ENCODE results near the gene PIP4K2A. TPM values are rescaled to one million over a fixed set of nuclear protein-coding genes. Genes with fewer than 3 reads are reported as not detected.

PIP4K2A gene
- total RNA-seq, 4 donors from 2014 or later: 3.1 to 19.1 (median 7.6) TPM

- no peak for DNase-seq
- intact Hi-C loops (cut with DNase I): no loop called here
- H3K4me1 ChIP-seq: peaks cover 0 to 3% (median 0%) of the 10 kb centered on the region in 3 donors
- H3K9me3 ChIP-seq: no peaks in the 10 kb centered on the region
- no peaks in the 10 kb centered on the region for H3K27me3 ChIP-seq
- WGBS, 2 donors: 55 to 76% methylated on average over 1 of the region's 1 CpG
- peaks cover 0 to 24% (median 0%) of the 10 kb centered on the region in 3 donors for H3K36me3 ChIP-seq
- H3K4me3 ChIP-seq: no peak overlapping the region
- H3K27ac ChIP-seq: no peak overlapping the region
- TF ChIP-seq POLR2A (IDR thresholded peaks at IDR 0.05) (no peak), CTCF (IDR thresholded peaks at IDR 0.05) (no peak)
Observed at GRCh38 chr10:22557321-22557720, 157.1 kb downstream of the PIP4K2A start.

GRCh38 chr10:22556774-22557173 is 157.6 kb downstream of the PIP4K2A start:
- Histone ChIP-seq H3K4me1 (peaks cover 0 to 3% (median 0%) of the 10 kb centered on the region in 3 donors), H3K36me3 (peaks cover 0 to 22% (median 0%) of the 10 kb centered on the region in 3 donors), H3K27me3 (no peaks in the 10 kb centered on the region), H3K27ac (no peak overlapping the region), H3K4me3 (no peak overlapping the region), H3K9me3 (no peaks in the 10 kb centered on the region)
- intact Hi-C loops (cut with DNase I): no loop called here
- TF ChIP-seq POLR2A (IDR thresholded peaks at IDR 0.05) (no peak), CTCF (IDR thresholded peaks at IDR 0.05) (no peak)
- DNase-seq: no peak
- WGBS, 2 donors: 92 to 94% methylated on average over 6 of the region's 6 CpGs

GRCh38 chr10:22554461-22555182 is 159.8 kb downstream of the PIP4K2A start:
- DNase-seq: no peak
- Histone ChIP-seq H3K27me3 (no peaks in the 10 kb centered on the region), H3K4me1 (peaks cover 0 to 3% (median 0%) of the 10 kb centered on the region in 3 donors), H3K9me3 (no peaks in the 10 kb centered on the region), H3K36me3 (peaks cover 0 to 17% (median 0%) of the 10 kb centered on the region in 3 donors), H3K27ac (peak overlapping the region; percentile 19 to 82 (median 74)), H3K4me3 (peak overlapping the region in 3 of 4 donors; percentile 12 to 48 (median 22))
- 66 to 80% methylated on average over 9 to 12 of the region's 29 CpGs for WGBS, 2 donors
- TF ChIP-seq POLR2A (IDR thresholded peaks at IDR 0.05): no peak
- TF ChIP-seq CTCF (IDR thresholded peaks at IDR 0.05): no peak
- intact Hi-C loops (cut with DNase I): no loop called here

- Histone ChIP-seq H3K36me3 (peaks cover 0 to 23% (median 0%) of the 10 kb centered on the region in 3 donors), H3K4me1 (peaks cover 0 to 3% (median 0%) of the 10 kb centered on the region in 3 donors), H3K9me3 (no peaks in the 10 kb centered on the region), H3K27me3 (no peaks in the 10 kb centered on the region), H3K4me3 (no peak overlapping the region), H3K27ac (peak overlapping the region in 2 of 4 donors; percentile 71 to 82)
- no peak for TF ChIP-seq CTCF (IDR thresholded peaks at IDR 0.05)
- no peak for TF ChIP-seq POLR2A (IDR thresholded peaks at IDR 0.05)
- 83 to 85% methylated on average over 7 of the region's 7 CpGs for WGBS, 2 donors
- no peak for DNase-seq
- intact Hi-C loops (cut with DNase I): no loop called here
Observed at GRCh38 chr10:22553452-22553995, 160.9 kb downstream of the PIP4K2A start.

- H3K36me3 ChIP-seq: peaks cover 0 to 28% (median 0%) of the 10 kb centered on the region in 3 donors
- H3K9me3 ChIP-seq: no peaks in the 10 kb centered on the region
- H3K4me1 ChIP-seq: peaks cover 0 to 3% (median 0%) of the 10 kb centered on the region in 3 donors
- no peak for DNase-seq
- no peak overlapping the region for H3K4me3 ChIP-seq
- TF ChIP-seq CTCF (IDR thresholded peaks at IDR 0.05) (no peak), POLR2A (IDR thresholded peaks at IDR 0.05) (no peak)
- intact Hi-C loops (cut with DNase I): no loop called here
- H3K27me3 ChIP-seq: no peaks in the 10 kb centered on the region
- peak overlapping the region in 1 of 4 donors; percentile 43 for H3K27ac ChIP-seq
- WGBS, 2 donors: 70 to 79% methylated on average over 5 of the region's 5 CpGs
Observed at GRCh38 chr10:22552888-22553378, 161.4 kb downstream of the PIP4K2A start.
